HepG2 (cell line): Measurements from ENCODE around the gene CDKN2A. TPM values are rescaled to one million over a fixed set of nuclear protein-coding genes. Genes with fewer than 3 reads are reported as not detected.

ENCODE experiments used
- ATAC-seq: fragments of 200-7000 bp; cut with Tn5 transposase; 3 replicates; pipeline ENCODE4 v1.9.1; 2020; ENCODE audit warnings: mild to moderate bottlenecking, moderate library complexity
- BruUV-seq: library from RNA; stranded (reverse); fragments of 400-500 nt; replicated peaks from 2 replicates; lab custom pipeline; 2021; lab: Mats Ljungman, UMichigan
- CTCF ChIA-PET: fragments of 300-600 bp; formaldehyde crosslinking; extraction: SDS; loops from one replicate; lab custom pipeline; 2021; ENCODE audit warnings: low total read pairs, inconsistent platforms, low intra/inter-chr PET ratio; lab: Yijun Ruan, JAX
- POLR2A ChIA-PET: fragments of 350-600 bp; sonication (Branson Sonifier 250); formaldehyde crosslinking; loops from one replicate; lab custom pipeline; 2020; ENCODE audit warnings: antibody characterized with exemption, inconsistent platforms; lab: Yijun Ruan, JAX
- DNase-seq: peaks from one replicate; pipeline ENCODE4 v3.0.0-alpha.2; 2015; ENCODE audit warnings: low spot score
- FAIRE-seq: peaks from 3 replicates; lab custom pipeline; 2011; peaks lifted over from hg19 to GRCh38; lab: Jason Lieb, UNC
- H2AFZ ChIP-seq: one replicate; pipeline ENCODE4 v1.6.1; 2011; ENCODE audit warnings: low read length, inconsistent platforms
- H3K27ac ChIP-seq: fragments of 300-600 bp; 3 replicates; pipeline ENCODE4 v1.8.0; 2011; ENCODE audit warnings: mixed run types, mild to moderate bottlenecking, mixed read lengths, low read length, inconsistent platforms; ENCODE audit not compliant: insufficient read depth; ENCODE audit errors: extremely low read length
- H3K27me3 ChIP-seq, 2 experiments: fragments of 200-600 bp in 1 of 2; 2 replicates in 1 of 2; 3 replicates in 1 of 2; pipeline versions ENCODE4 v1.6.0 to v1.8.0; 2011; ENCODE audit warnings: low read length in 2 of 2, mild to moderate bottlenecking in 2 of 2, moderate library complexity in 2 of 2, inconsistent platforms in 1 of 2; ENCODE audit not compliant: insufficient read depth in 2 of 2, control insufficient read depth in 1 of 2
- H3K36me3 ChIP-seq, 2 experiments: fragments of 200-600 bp in 1 of 2; replicated peaks in 1 of 2; 2 replicates in 1 of 2; 3 replicates in 1 of 2; pipeline versions ENCODE4 v1.5.1 to v1.8.0; 2011; ENCODE audit warnings: low read length in 2 of 2, inconsistent platforms in 1 of 2; ENCODE audit not compliant: insufficient read depth in 2 of 2, control insufficient read depth in 1 of 2
- H3K4me1 ChIP-seq: 2 replicates; pipeline ENCODE4 v1.5.1; 2012; ENCODE audit warnings: low read length, inconsistent platforms; ENCODE audit not compliant: insufficient read depth
- H3K4me2 ChIP-seq: 2 replicates; pipeline ENCODE4 v1.6.0; 2011; ENCODE audit warnings: low read depth, low read length, inconsistent platforms
- H3K4me3 ChIP-seq, 3 experiments: fragments of 200-600 bp in 1 of 3; sonication (generic), shearing (Covaris generic) in 1 of 3; replicated peaks in 1 of 3; 2 replicates each; pipeline ENCODE4 v1.5.1; 2011 to 2016; ENCODE audit warnings: low read length in 3 of 3, inconsistent platforms in 2 of 3, low read depth in 2 of 3, mild to moderate bottlenecking in 2 of 3, control low read depth in 1 of 3, mixed read lengths in 1 of 3; ENCODE audit not compliant: insufficient read depth in 1 of 3
- H3K79me2 ChIP-seq: one replicate; pipeline ENCODE4 v1.6.1; 2011; ENCODE audit warnings: low read length, inconsistent platforms; ENCODE audit not compliant: insufficient read depth
- H3K9ac ChIP-seq: 2 replicates; pipeline ENCODE4 v1.6.0; 2011; ENCODE audit warnings: mild to moderate bottlenecking, low read depth, low read length, inconsistent platforms; ENCODE audit not compliant: insufficient read depth
- H3K9me3 ChIP-seq: 2 replicates; pipeline ENCODE4 v1.5.1; 2012; ENCODE audit warnings: mild to moderate bottlenecking, low read length
- H4K20me1 ChIP-seq: 2 replicates; pipeline ENCODE4 v1.6.0; 2011; ENCODE audit warnings: inconsistent platforms, mild to moderate bottlenecking, low read length, moderate library complexity; ENCODE audit not compliant: insufficient read depth
- ETV6 ChIP-seq: sonication (generic); formaldehyde crosslinking; conservative IDR thresholded peaks from 2 replicates; pipeline ENCODE4 v1.4.0; 2020; ENCODE audit warnings: missing genetic modification reagents
- HIC2 ChIP-seq: sonication (generic); formaldehyde crosslinking; IDR thresholded peaks from 2 replicates; pipeline ENCODE4 v1.9.0; 2022; ENCODE audit warnings: low read depth, missing genetic modification reagents
- MXD4 ChIP-seq: IDR thresholded peaks from 2 replicates; pipeline ENCODE4 v1.6.1; 2016; ENCODE audit warnings: mild to moderate bottlenecking, missing biosample characterization, missing genetic modification reagents
- NFYC ChIP-seq: IDR thresholded peaks from 2 replicates; pipeline ENCODE4 v1.6.1; 2016; ENCODE audit warnings: missing genetic modification reagents, missing compliant biosample characterization
- NKX3-1 ChIP-seq: sonication (generic); formaldehyde crosslinking; IDR thresholded peaks from 2 replicates; pipeline ENCODE4 v1.5.0; 2020; ENCODE audit warnings: missing genetic modification reagents
- SPEN ChIP-seq: sonication (generic); formaldehyde crosslinking; IDR thresholded peaks from 2 replicates; pipeline ENCODE4 v1.5.1; 2020; ENCODE audit warnings: low read depth, mild to moderate bottlenecking, missing genetic modification reagents
- ZNF224 ChIP-seq: sonication (generic); formaldehyde crosslinking; IDR thresholded peaks from 2 replicates; pipeline ENCODE4 v1.5.0; 2020; ENCODE audit warnings: mild to moderate bottlenecking, missing genetic modification reagents
- ZNF333 ChIP-seq: sonication (generic); formaldehyde crosslinking; IDR thresholded peaks from 2 replicates; pipeline ENCODE4 v1.4.0; 2020; ENCODE audit warnings: mild to moderate bottlenecking, missing genetic modification reagents, borderline replicate concordance
- ZNF383 ChIP-seq: sonication (generic); formaldehyde crosslinking; IDR thresholded peaks from 2 replicates; pipeline ENCODE4 v1.4.0; 2020; ENCODE audit warnings: missing genetic modification reagents, mild to moderate bottlenecking, borderline replicate concordance
- ZNF496 ChIP-seq: sonication (generic); formaldehyde crosslinking; IDR thresholded peaks from 2 replicates; pipeline ENCODE4 v1.8.1; 2023; ENCODE audit warnings: mild to moderate bottlenecking, moderate library complexity, missing genetic modification reagents; ENCODE audit not compliant: insufficient replicate concordance
- WGBS: methylation state at CpG from one replicate; pipeline ENCODE4 v1.1.6; 2017; ENCODE audit warnings: low lambda C conversion rate; 5-methylcytosine and 5-hydroxymethylcytosine counted together
- in situ Hi-C: cut with HindIII; loops from 2 replicates; pipeline ENCODE4 v1.10.0; 2017; ENCODE audit warnings: low pct_unique_long_range_greater_than_20kb; ENCODE audit not compliant: extremely low pct_ligation_motif_present
- intact Hi-C: fragments of 100-400 bp; cut with micrococcal nuclease; formaldehyde crosslinking; loops from one replicate; pipeline ENCODE4 v1.10.0; 2022; ENCODE audit not compliant: unreplicated experiment
- polyA plus RNA-seq, 8 experiments: library from polyadenylated mRNA; depleted of rRNA in 3 of 8; stranded (reverse) in 7 of 8; unstranded in 1 of 8; fragments of >200 nt; fragmentation: Illumina TruSeq in 4 of 8; extraction: Trizol in 4 of 8; gene quantifications; 2 replicates each; pipeline versions ENCODE4 v1.2.1 to v1.2.3, GENCODE V29; 2011 to 2016; ENCODE audit warnings: low read depth in 4 of 8, missing spikeins in 1 of 8, mixed read lengths in 1 of 8; ENCODE audit not compliant: insufficient read depth in 1 of 8
- total RNA-seq, 5 experiments: library from RNA; depleted of rRNA; stranded (reverse); fragments of >200 nt; fragmentation: Illumina TruSeq; extraction: Trizol; gene quantifications; 2 replicates each; pipeline ENCODE4 v1.2.3, GENCODE V29; 2016; ENCODE audit warnings: low read depth in 1 of 5
- TF ChIP-seq, protein P1 (sequence below): sonication (generic); formaldehyde crosslinking; IDR thresholded peaks from 2 replicates; pipeline ENCODE4 v1.5.1; 2020; ENCODE audit warnings: missing genetic modification reagents, mild to moderate bottlenecking, borderline replicate concordance

The CDKN2A gene
- total and polyA plus RNA-seq, 2 of the 13 experiments (the other 11 are each of a cell fraction or from before 2014, with no cell fraction given): 4.2 to 4.8 TPM

- Histone ChIP-seq H4K20me1 (no peaks in the 10 kb centered on the region), H2AFZ (no peak overlapping the region), H3K4me2 (no peak overlapping the region), H3K79me2 (no peaks in the 10 kb centered on the region), H3K36me3 (no peaks in the 10 kb centered on the region), H3K4me3 (no peak overlapping the region), H3K4me1 (peaks cover 6% of the 10 kb centered on the region; the same call in 1 of the 2 replicates), H3K9ac (no peak overlapping the region), H3K27ac (no peak overlapping the region), H3K9me3 (no peaks in the 10 kb centered on the region), H3K27me3 (peaks cover 0 to 3% of the 10 kb centered on the region in 2 experiments; a peak in 2 of 5 replicates)
- 16% methylated on average over 6 of the region's 6 CpGs for WGBS
- ChIA-PET POLR2A (interaction anchor here (1.4 kb wide), 1 partner anchor 18 kb away, joined by 5 read pairs; no protein-coding TSS in a partner anchor), CTCF (no interaction called here)
- ATAC-seq (no peak), DNase-seq (no peak), FAIRE-seq (no peak)
- in situ Hi-C loops: no loop called here
- BruUV-seq: no TSS peak
- TF ChIP-seq MXD4 (CRISPR knock-in tag): no peak
- no peak for TF ChIP-seq NFYC
- no peak for TF ChIP-seq NKX3-1 (CRISPR knock-in tag)
- TF ChIP-seq ETV6 (CRISPR knock-in tag): no peak
- TF ChIP-seq ZNF224 (CRISPR knock-in tag): no peak
- no peak for TF ChIP-seq SPEN
- TF ChIP-seq ZNF383: no peak
- TF ChIP-seq, protein P1, sequence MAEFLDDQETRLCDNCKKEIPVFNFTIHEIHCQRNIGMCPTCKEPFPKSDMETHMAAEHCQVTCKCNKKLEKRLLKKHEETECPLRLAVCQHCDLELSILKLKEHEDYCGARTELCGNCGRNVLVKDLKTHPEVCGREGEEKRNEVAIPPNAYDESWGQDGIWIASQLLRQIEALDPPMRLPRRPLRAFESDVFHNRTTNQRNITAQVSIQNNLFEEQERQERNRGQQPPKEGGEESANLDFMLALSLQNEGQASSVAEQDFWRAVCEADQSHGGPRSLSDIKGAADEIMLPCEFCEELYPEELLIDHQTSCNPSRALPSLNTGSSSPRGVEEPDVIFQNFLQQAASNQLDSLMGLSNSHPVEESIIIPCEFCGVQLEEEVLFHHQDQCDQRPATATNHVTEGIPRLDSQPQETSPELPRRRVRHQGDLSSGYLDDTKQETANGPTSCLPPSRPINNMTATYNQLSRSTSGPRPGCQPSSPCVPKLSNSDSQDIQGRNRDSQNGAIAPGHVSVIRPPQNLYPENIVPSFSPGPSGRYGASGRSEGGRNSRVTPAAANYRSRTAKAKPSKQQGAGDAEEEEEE (CRISPR knock-in tag): no peak
- no peak for TF ChIP-seq ZNF333 (CRISPR knock-in tag)
- no peak for TF ChIP-seq HIC2 (CRISPR knock-in tag)
- TF ChIP-seq ZNF496 (CRISPR knock-in tag): no peak
- intact Hi-C loops: no loop called here
These were observed 32.5 kb upstream of the CDKN2A start for GRCh38 chr9:22026696-22027095.
